HEK293T (cell line): ENCODE data around the gene CPVL.

Experiments
- CTCF ChIA-PET: fragments of 350-600 bp; formaldehyde crosslinking; extraction: SDS; loops from one replicate; lab custom pipeline; 2021; ENCODE audit warnings: antibody characterized with exemption, inconsistent platforms; lab: Yijun Ruan, JAX
- POLR2A ChIA-PET: fragments of 350-600 bp; formaldehyde crosslinking; extraction: SDS; loops from one replicate; lab custom pipeline; 2020; ENCODE audit warnings: antibody characterized with exemption, inconsistent platforms; lab: Yijun Ruan, JAX
- DNase-seq: peaks from one replicate; pipeline ENCODE4 v3.0.0; 2012; ENCODE audit warnings: mixed read lengths; ENCODE audit errors: extremely low spot score
- ARNT ChIP-seq: fragments of 450-650 bp; IDR thresholded peaks from 2 replicates; pipeline ENCODE4 v1.6.1; 2017; ENCODE audit warnings: mild to moderate bottlenecking
- BHLHE40 ChIP-seq: fragments of 450-650 bp; IDR thresholded peaks from 2 replicates; pipeline ENCODE4 v1.6.1; 2016; ENCODE audit warnings: mild to moderate bottlenecking, moderate library complexity, borderline replicate concordance
- CTBP1 ChIP-seq: fragments of 450-650 bp; IDR thresholded peaks from 2 replicates; pipeline ENCODE4 v1.6.1; 2016; ENCODE audit warnings: borderline replicate concordance
- ELF4 ChIP-seq: fragments of 450-650 bp; IDR thresholded peaks from 2 replicates; pipeline ENCODE4 v1.6.1; 2017; ENCODE audit warnings: antibody characterized with exemption
- FOXA1 ChIP-seq: fragments of 450-650 bp; IDR thresholded peaks from 2 replicates; pipeline ENCODE4 v1.6.1; 2016; ENCODE audit warnings: mild to moderate bottlenecking
- FOXK2 ChIP-seq: fragments of 450-650 bp; IDR thresholded peaks from 2 replicates; pipeline ENCODE4 v1.6.1; 2016; ENCODE audit warnings: mild to moderate bottlenecking
- FOXM1 ChIP-seq: fragments of 450-650 bp; IDR thresholded peaks from 2 replicates; pipeline ENCODE4 v1.6.1; 2017; ENCODE audit warnings: mild to moderate bottlenecking, borderline replicate concordance
- HDGF ChIP-seq: fragments of 450-650 bp; IDR thresholded peaks from 2 replicates; pipeline ENCODE4 v1.6.1; 2017; ENCODE audit warnings: antibody characterized with exemption, borderline replicate concordance
- L3MBTL2 ChIP-seq: fragments of 450-650 bp; conservative IDR thresholded peaks from 2 replicates; pipeline ENCODE4 v1.6.1; 2016; ENCODE audit warnings: mild to moderate bottlenecking
- LEF1 ChIP-seq: fragments of 450-650 bp; IDR thresholded peaks from 2 replicates; pipeline ENCODE4 v1.6.1; 2017; ENCODE audit warnings: mild to moderate bottlenecking, borderline replicate concordance
- NFRKB ChIP-seq: fragments of 450-650 bp; IDR thresholded peaks from 2 replicates; pipeline ENCODE4 v1.6.1; 2016; ENCODE audit warnings: mild to moderate bottlenecking, moderate library complexity
- SP1 ChIP-seq: fragments of 450-650 bp; IDR thresholded peaks from 2 replicates; pipeline ENCODE4 v1.6.1; 2017
- SUZ12 ChIP-seq: fragments of 450-650 bp; IDR thresholded peaks from 2 replicates; pipeline ENCODE4 v1.6.1; 2016; ENCODE audit warnings: mild to moderate bottlenecking
- TARDBP ChIP-seq: fragments of 450-650 bp; IDR thresholded peaks from 2 replicates; pipeline ENCODE4 v1.6.1; 2016
- ZNF384 ChIP-seq: fragments of 450-650 bp; IDR thresholded peaks from 2 replicates; pipeline ENCODE4 v1.6.1; 2016
- TF ChIP-seq, protein P1 (sequence below): fragments of 450-650 bp; IDR thresholded peaks from 2 replicates; pipeline ENCODE4 v1.6.1; 2016

Gene CPVL

DNA sequence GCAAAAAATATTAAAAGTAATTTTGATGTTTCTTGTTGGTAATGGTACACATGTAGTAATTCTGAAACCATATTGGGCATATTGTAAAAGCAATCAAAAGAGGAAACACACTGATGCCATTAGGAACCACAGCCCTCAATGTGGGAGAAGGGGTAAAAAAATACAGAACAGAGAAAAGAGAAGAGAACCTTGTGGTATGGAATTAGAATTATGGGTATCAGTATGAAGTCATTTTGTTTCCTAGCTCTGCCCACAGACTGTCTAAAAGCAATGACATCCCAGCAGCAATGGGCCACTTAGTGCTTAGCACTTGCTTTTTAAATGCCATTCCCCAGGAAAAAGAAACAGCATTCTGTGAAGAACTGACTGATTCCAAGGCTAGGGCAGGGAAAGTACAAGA, 61.5 kb downstream of the CPVL start:
- ChIA-PET CTCF (no interaction called here), POLR2A (no interaction called here)
- TF ChIP-seq CTBP1 (no peak), HDGF (no peak), ARNT (no peak), SP1 (no peak), FOXA1 (no peak), L3MBTL2 (no peak), ELF4 (no peak), NFRKB (no peak), TARDBP (no peak), LEF1 (no peak), SUZ12 (no peak)
- TF ChIP-seq, protein P1, sequence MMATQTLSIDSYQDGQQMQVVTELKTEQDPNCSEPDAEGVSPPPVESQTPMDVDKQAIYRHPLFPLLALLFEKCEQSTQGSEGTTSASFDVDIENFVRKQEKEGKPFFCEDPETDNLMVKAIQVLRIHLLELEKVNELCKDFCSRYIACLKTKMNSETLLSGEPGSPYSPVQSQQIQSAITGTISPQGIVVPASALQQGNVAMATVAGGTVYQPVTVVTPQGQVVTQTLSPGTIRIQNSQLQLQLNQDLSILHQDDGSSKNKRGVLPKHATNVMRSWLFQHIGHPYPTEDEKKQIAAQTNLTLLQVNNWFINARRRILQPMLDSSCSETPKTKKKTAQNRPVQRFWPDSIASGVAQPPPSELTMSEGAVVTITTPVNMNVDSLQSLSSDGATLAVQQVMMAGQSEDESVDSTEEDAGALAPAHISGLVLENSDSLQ = no peak
- no peak for DNase-seq

DNA sequence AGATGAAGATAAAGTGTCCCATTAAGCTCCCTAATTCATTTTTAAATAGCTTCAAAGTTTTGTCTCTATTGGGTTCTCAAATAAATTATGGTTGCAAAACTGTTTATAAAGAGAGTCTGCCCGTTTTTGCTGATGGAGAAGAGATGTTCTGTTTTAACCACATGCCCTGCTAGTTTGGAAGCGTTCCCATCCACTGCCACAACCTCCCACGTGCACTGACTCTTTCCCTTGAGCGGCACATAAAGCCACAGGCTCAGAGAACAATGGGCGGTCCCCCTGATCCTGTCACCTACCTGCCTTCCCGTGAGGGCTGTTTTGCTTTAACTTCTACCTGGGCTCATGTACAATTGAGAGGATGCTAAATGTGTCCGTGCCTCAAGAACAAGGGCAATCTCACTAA, 65.5 kb downstream of the CPVL start:
- DNase-seq = no peak

DNA sequence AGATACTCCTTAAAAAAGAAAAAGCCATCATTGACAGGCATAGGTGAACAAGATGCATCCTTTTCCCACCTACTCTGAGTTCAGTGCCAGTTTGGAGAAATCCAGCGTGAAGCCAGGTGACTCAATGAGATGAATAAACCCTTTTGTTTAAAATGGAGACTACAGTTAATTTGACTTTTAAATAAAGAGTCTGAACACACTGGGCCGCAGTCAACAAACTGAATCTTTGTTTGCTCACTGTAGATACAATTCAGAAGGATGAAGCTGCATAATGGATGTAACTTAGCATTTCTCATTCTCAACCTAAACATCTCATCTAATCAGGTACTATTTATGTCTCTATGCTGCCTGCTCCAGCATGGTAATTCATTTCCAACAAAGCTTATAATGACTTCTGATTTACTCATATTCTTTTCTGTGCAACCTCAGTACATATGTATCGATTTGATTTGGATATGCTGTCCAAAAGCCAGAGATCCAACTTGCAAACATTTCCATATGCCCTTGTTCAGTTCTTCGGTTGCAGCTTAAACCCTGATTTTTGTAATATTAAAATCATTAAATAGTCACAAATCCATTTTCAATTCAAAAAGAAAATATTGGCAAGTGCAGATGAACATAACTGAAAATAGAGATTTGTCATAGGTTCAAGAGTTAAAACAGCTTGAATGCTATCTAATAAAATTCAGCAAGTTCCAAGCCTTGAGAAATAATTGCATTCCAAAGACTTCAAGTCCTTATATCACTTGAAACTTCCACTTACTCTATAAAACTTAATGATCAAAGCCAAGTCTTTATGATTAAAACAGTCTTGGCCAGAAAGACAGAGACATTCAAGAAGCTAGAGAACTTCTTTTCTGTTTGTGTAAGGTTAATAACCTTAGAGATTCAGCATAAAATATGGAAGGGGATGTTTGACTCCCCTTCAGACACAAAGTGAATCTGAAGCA, 67.8 kb downstream of the CPVL start:
- ChIA-PET POLR2A (no interaction called here), CTCF (no interaction called here)
- TF ChIP-seq FOXA1 = no peak
- no peak for TF ChIP-seq FOXK2
- no peak for TF ChIP-seq HDGF
- TF ChIP-seq BHLHE40 = no peak
- no peak for TF ChIP-seq CTBP1
- TF ChIP-seq TARDBP = no peak
- TF ChIP-seq, protein P1 = no peak
- no peak for TF ChIP-seq L3MBTL2
- TF ChIP-seq FOXM1 = no peak
- no peak for TF ChIP-seq SP1
- TF ChIP-seq ZNF384 = no peak
- no peak for TF ChIP-seq ELF4
- DNase-seq = no peak

More for the DNA sequence above, 65.5 kb downstream of the CPVL start:
- POLR2A ChIA-PET = no interaction called here
- TF ChIP-seq BHLHE40 = no peak
- no peak for TF ChIP-seq HDGF
- no peak for TF ChIP-seq TARDBP
- TF ChIP-seq FOXK2 = no peak
- TF ChIP-seq NFRKB = no peak
- TF ChIP-seq CTBP1 = no peak
- TF ChIP-seq, protein P1 = no peak
- no peak for TF ChIP-seq FOXA1
- TF ChIP-seq ARNT = no peak
- TF ChIP-seq FOXM1 = no peak
- TF ChIP-seq ZNF384 = no peak
- TF ChIP-seq LEF1 = no peak
- TF ChIP-seq SUZ12 = no peak
- no peak for TF ChIP-seq ELF4
- TF ChIP-seq L3MBTL2 = no peak
- CTCF ChIA-PET = interaction anchor here (1.4 kb wide), 1 partner anchor 26 kb away, joined by 3 read pairs; no protein-coding TSS in a partner anchor

DNA sequence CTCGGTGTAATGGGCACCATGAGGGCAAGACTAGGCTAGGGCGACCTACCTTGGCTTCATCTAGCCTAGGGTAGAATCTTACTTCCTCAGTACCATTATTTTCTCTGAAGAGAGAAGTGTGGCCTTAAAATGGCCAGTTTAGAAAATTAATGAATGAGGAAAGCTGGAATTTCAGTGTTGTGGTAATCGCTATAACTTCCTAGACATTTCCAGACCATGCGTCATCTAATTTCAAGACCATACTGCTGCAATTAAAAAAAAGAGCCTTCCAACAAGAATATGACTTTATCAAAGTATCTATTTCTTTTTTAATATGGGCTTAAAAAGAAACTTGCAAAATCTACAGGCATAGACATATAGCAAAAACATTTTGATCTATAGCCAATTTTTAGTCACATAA, 68.5 kb downstream of the CPVL start:
- DNase-seq = no peak
- TF ChIP-seq FOXK2 = no peak
- TF ChIP-seq BHLHE40 = no peak
- TF ChIP-seq CTBP1 = no peak
- no peak for TF ChIP-seq NFRKB
- no peak for TF ChIP-seq FOXA1
- POLR2A ChIA-PET = no interaction called here
- CTCF ChIA-PET = no interaction called here

DNA sequence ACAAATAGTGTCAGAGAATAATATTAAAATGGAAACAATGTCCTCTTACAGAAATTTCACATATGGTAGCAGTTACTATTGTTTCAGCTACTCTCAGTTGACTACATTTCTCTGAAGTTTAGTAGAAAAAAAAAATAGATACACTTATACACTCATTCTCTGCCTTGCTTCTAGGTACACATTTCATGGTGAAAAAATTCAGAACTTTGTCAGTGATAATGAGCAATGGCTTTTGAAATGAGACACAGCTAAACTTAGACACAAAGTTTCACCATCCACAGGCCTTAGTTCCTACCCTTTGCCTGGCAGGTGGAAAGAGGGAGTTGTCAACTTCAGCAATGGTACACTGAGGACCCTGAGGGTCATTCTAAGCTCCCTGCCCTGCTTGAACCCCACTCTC, 69.2 kb downstream of the CPVL start:
- CTCF ChIA-PET = interaction anchor here (0.6 to 0.8 kb wide), 2 partner anchors 9 to 24 kb away, joined by 3 read pairs; no protein-coding TSS in a partner anchor
- TF ChIP-seq SUZ12 = no peak
- no peak for TF ChIP-seq NFRKB
- TF ChIP-seq, protein P1 = no peak
- no peak for TF ChIP-seq SP1
- TF ChIP-seq FOXA1 = no peak
- no peak for TF ChIP-seq LEF1
- TF ChIP-seq TARDBP = no peak
- no peak for TF ChIP-seq FOXM1
- no peak for TF ChIP-seq BHLHE40
- TF ChIP-seq ARNT = no peak
- no peak for TF ChIP-seq CTBP1
- no peak for TF ChIP-seq ELF4
- no peak for TF ChIP-seq ZNF384
- TF ChIP-seq L3MBTL2 = no peak
- TF ChIP-seq FOXK2 = no peak
- no peak for TF ChIP-seq HDGF
- POLR2A ChIA-PET = no interaction called here
- no peak for DNase-seq
